Mucosa of gallbladder (tissue), 1 donor: ENCODE measurements around the gene SCAMP3. TPM values are rescaled to one million over a fixed set of nuclear protein-coding genes. Genes with fewer than 3 reads are reported as not detected.

ENCODE experiments used
- total RNA-seq: library from RNA; stranded (reverse); gene quantifications from one replicate; pipeline ENCODE4 v1.2.1, GENCODE V29; 2021
- donor health status: DM: no; HTN: no; CAD: no.

SCAMP3 gene
- total RNA-seq, 1 donor from 2014 or later: 68.6 TPM

Other genes starting within 250 kb of the SCAMP3 start
- gene DCST2, start 228.6 kb downstream of the SCAMP3 start, total RNA-seq: 1.0 TPM
- not detected for gene DCST1, start 228.5 kb downstream of the SCAMP3 start, total RNA-seq
- 146 TPM for gene ADAM15, start 211.0 kb downstream of the SCAMP3 start, total RNA-seq
- gene EFNA4, start 198.6 kb downstream of the SCAMP3 start, total RNA-seq: 12.8 TPM
- 2.7 TPM for gene EFNA3, start 183.5 kb downstream of the SCAMP3 start, total RNA-seq
- gene EFNA1, start 134.5 kb downstream of the SCAMP3 start, total RNA-seq: 100.0 TPM
- 54.7 TPM for gene SLC50A1, start 126.5 kb downstream of the SCAMP3 start, total RNA-seq
- gene DPM3, start 121.8 kb downstream of the SCAMP3 start, total RNA-seq: 130 TPM
- 158 TPM for gene KRTCAP2, start 89.1 kb downstream of the SCAMP3 start, total RNA-seq
- 0.83 TPM for gene TRIM46, start 88.5 kb downstream of the SCAMP3 start, total RNA-seq
- gene THBS3, start 54.5 kb downstream of the SCAMP3 start, total RNA-seq: 43.1 TPM
- gene MTX1, start 53.7 kb downstream of the SCAMP3 start, total RNA-seq: 31.3 TPM
- gene ENTREP3, start 6.9 kb downstream of the SCAMP3 start, total RNA-seq: 49.0 TPM
- gene CLK2, start 11.1 kb upstream of the SCAMP3 start, total RNA-seq: 73.7 TPM
- gene HCN3, start 15.1 kb upstream of the SCAMP3 start, total RNA-seq: 8.7 TPM
- gene PKLR, start 39.1 kb upstream of the SCAMP3 start, total RNA-seq: 1.7 TPM
- gene FDPS, start 46.5 kb upstream of the SCAMP3 start, total RNA-seq: 269 TPM
- 58.8 TPM for gene RUSC1, start 58.5 kb upstream of the SCAMP3 start, total RNA-seq